Mesendoderm (in vitro differentiated cells): ENCODE results near the gene CITED1.

ENCODE experiments used
- DNase-seq: peaks from one replicate; pipeline ENCODE4 v3.0.0; 2013
- H2AK5ac ChIP-seq: 2 replicates; pipeline ENCODE4 v1.6.1; 2013; ENCODE audit warnings: low read length, inconsistent platforms
- H2BK120ac ChIP-seq: 2 replicates; pipeline ENCODE4 v1.6.1; 2013; ENCODE audit warnings: low read depth, mild to moderate bottlenecking, low read length, moderate library complexity, mixed read lengths
- H2BK15ac ChIP-seq: replicated peaks from 2 replicates; pipeline ENCODE4 v1.6.1; 2013; ENCODE audit warnings: low read depth, mild to moderate bottlenecking, moderate library complexity
- H2BK5ac ChIP-seq: 2 replicates; pipeline ENCODE4 v1.6.1; 2013; ENCODE audit warnings: low read length, inconsistent platforms
- H3K18ac ChIP-seq: 2 replicates; pipeline ENCODE4 v1.6.1; 2013; ENCODE audit warnings: mild to moderate bottlenecking, low read length, mixed read lengths
- H3K23ac ChIP-seq: one replicate; pipeline ENCODE4 v1.6.1; 2013; ENCODE audit warnings: low read length
- H3K27ac ChIP-seq: 2 replicates; pipeline ENCODE4 v1.5.1; 2013; ENCODE audit warnings: low read depth, mild to moderate bottlenecking, inconsistent platforms, low read length, moderate library complexity
- H3K27me3 ChIP-seq: 2 replicates; pipeline ENCODE4 v1.6.1; 2013; ENCODE audit warnings: low read length, control low read depth, mild to moderate bottlenecking, inconsistent platforms; ENCODE audit not compliant: insufficient read depth, poor library complexity
- H3K36me3 ChIP-seq: 2 replicates; pipeline ENCODE4 v1.6.1; 2013; ENCODE audit warnings: low read length, inconsistent platforms; ENCODE audit not compliant: control insufficient read depth, insufficient read depth
- H3K4ac ChIP-seq: one replicate; pipeline ENCODE4 v1.6.1; 2013; ENCODE audit warnings: low read depth, mild to moderate bottlenecking, low read length, moderate library complexity
- H3K4me1 ChIP-seq: 2 replicates; pipeline ENCODE4 v1.6.1; 2013; ENCODE audit warnings: low read depth, low read length, inconsistent platforms; ENCODE audit not compliant: control insufficient read depth
- H3K4me2 ChIP-seq: 2 replicates; pipeline ENCODE4 v1.6.1; 2013; ENCODE audit warnings: low read length
- H3K4me3 ChIP-seq: 2 replicates; pipeline ENCODE4 v1.5.1; 2013; ENCODE audit warnings: mild to moderate bottlenecking, low read length
- H3K56ac ChIP-seq: one replicate; pipeline ENCODE4 v1.6.1; 2013; ENCODE audit warnings: low read length
- H3K79me1 ChIP-seq: 2 replicates; pipeline ENCODE4 v1.6.1; 2013; ENCODE audit warnings: low read length, inconsistent platforms
- H3K79me2 ChIP-seq: 2 replicates; pipeline ENCODE4 v1.6.1; 2013; ENCODE audit warnings: mild to moderate bottlenecking, low read length; ENCODE audit not compliant: control insufficient read depth, insufficient read depth
- H3K9ac ChIP-seq: 2 replicates; pipeline ENCODE4 v1.6.1; 2013; ENCODE audit warnings: low read length, inconsistent platforms
- H4K5ac ChIP-seq: one replicate; pipeline ENCODE4 v1.6.1; 2013; ENCODE audit warnings: low read length
- H4K8ac ChIP-seq: one replicate; pipeline ENCODE4 v1.6.1; 2013; ENCODE audit warnings: low read depth, mild to moderate bottlenecking, control low read depth, low read length, moderate library complexity
- WGBS: extraction: QIAGEN DNeasy Blood & Tissue Kit; methylation state at CpG from one replicate; pipeline ENCODE4 v1.1.7; 2013; ENCODE audit warnings: low lambda C conversion rate, missing lambda C conversion rate; ENCODE audit not compliant: insufficient coverage; ENCODE audit errors: extremely low coverage; 5-methylcytosine and 5-hydroxymethylcytosine counted together

The CITED1 gene

DNA sequence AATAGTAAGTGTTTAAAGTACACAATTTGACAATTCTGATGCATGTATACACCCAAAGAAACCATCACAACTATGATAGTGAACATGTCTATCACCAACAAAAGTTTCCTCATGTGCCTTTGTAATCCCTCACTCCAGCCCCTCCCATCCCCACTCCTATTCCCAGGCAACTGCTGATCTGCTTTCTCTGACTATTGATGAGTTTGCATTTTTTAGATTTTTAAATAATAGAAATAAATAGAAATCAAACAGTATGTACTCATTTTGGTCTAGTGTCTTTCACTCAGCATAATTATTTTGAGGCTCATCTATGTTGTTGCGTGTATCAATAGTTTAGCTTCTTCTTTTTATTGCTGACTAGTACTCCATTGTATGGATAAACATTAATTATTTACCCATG, 23.4 kb downstream of the CITED1 start:
- Histone ChIP-seq H3K23ac (no peak overlapping the region), H4K5ac (no peak overlapping the region), H3K4ac (no peak overlapping the region), H4K8ac (no peak overlapping the region), H3K27me3 (no peaks in the 10 kb centered on the region), H2BK5ac (no peak overlapping the region), H3K4me3 (no peak overlapping the region), H3K56ac (no peak overlapping the region), H3K18ac (no peak overlapping the region), H3K4me1 (no peaks in the 10 kb centered on the region), H3K27ac (no peak overlapping the region), H3K79me1 (no peaks in the 10 kb centered on the region), H3K79me2 (no peaks in the 10 kb centered on the region), H2AK5ac (no peak overlapping the region), H3K4me2 (no peak overlapping the region), H3K36me3 (no peaks in the 10 kb centered on the region), H3K9ac (no peak overlapping the region), H2BK15ac (no peak overlapping the region), H2BK120ac (no peak overlapping the region)
- no peak for DNase-seq
- no CpG with 5 or more reads among the region's 1 CpG for WGBS

DNA sequence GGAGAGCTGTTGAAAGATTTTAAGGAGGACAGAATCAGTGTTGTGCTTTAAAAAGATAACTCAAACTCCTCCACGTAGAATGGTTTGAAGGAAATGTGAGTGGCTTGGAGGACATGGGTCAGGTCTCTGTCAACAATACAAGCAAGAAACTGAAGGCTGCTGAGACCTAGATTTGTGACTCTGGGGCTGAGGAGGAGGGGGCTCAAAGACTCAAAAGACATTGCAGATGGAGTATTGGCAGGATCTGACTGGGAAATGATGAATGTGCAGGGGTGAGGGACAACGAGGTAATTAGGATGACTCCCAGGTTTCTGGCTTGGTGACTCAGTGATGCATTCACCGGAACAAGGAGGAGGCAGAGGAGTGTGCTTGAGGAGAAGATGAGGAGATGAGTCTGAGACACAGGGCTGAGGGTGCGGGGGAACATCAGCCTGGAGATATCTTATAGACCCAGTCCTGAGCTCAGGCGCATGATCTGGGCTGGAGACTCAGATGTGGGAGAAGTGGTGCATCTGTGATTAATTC, 25.3 kb downstream of the CITED1 start:
- no peak overlapping the region for H3K56ac ChIP-seq
- H3K23ac ChIP-seq: no peak overlapping the region
- DNase-seq: no peak
- H3K4me3 ChIP-seq: no peak overlapping the region
- no peak overlapping the region for H3K4ac ChIP-seq
- H3K18ac ChIP-seq: no peak overlapping the region
- H2AK5ac ChIP-seq: no peak overlapping the region
- H3K9ac ChIP-seq: no peak overlapping the region
- H3K27me3 ChIP-seq: no peaks in the 10 kb centered on the region
- no CpG with 5 or more reads among the region's 5 CpGs for WGBS
- no peak overlapping the region for H4K5ac ChIP-seq
- no peaks in the 10 kb centered on the region for H3K4me1 ChIP-seq
- no peak overlapping the region for H4K8ac ChIP-seq
- no peak overlapping the region for H2BK120ac ChIP-seq
- no peak overlapping the region for H2BK5ac ChIP-seq
- no peak overlapping the region for H3K4me2 ChIP-seq
- no peaks in the 10 kb centered on the region for H3K79me1 ChIP-seq
- H3K79me2 ChIP-seq: peaks cover 16% of the 10 kb centered on the region
- H3K27ac ChIP-seq: no peak overlapping the region
- no peaks in the 10 kb centered on the region for H3K36me3 ChIP-seq
- no peak overlapping the region for H2BK15ac ChIP-seq

DNA sequence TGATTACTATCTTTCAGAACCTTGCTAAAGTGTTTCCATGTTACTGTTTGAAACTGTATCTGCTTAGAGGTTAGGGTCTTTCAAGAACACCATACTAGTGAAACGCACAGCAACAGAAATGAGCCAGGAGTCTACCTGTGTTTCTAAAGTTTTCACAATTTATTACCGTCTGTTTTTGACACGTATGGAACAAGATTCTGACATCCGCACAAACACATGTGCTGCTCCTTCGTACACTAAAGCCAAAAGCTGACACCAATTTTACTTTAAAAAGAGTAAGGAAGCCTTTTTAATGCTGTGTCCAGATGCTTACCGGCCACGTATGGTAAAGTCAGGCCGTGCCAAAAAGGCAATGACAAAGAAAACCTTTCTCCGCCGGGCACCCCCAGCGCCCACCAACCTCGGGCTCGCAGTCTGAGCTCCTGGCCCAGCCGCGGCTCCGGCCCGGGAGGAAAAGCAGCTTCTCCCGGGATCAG, 29.2 kb downstream of the CITED1 start:
- Histone ChIP-seq H3K79me2 (peaks cover 25% of the 10 kb centered on the region), H3K4me2 (peak overlapping the region; percentile 27), H3K27me3 (no peaks in the 10 kb centered on the region), H3K9ac (peak overlapping the region; percentile 91), H3K27ac (peak overlapping the region; percentile 55), H3K36me3 (peaks cover 10% of the 10 kb centered on the region), H3K79me1 (no peaks in the 10 kb centered on the region), H4K8ac (no peak overlapping the region), H3K4me1 (no peaks in the 10 kb centered on the region), H3K4ac (peak overlapping the region; percentile 18), H3K56ac (peak overlapping the region; percentile 89), H4K5ac (no peak overlapping the region), H2AK5ac (no peak overlapping the region), H3K23ac (no peak overlapping the region), H2BK5ac (no peak overlapping the region), H2BK15ac (no peak overlapping the region), H3K4me3 (peak overlapping the region; percentile 85), H2BK120ac (no peak overlapping the region), H3K18ac (peak overlapping the region; percentile 20)
- no CpG with 5 or more reads among the region's 18 CpGs for WGBS
- no peak for DNase-seq

DNA sequence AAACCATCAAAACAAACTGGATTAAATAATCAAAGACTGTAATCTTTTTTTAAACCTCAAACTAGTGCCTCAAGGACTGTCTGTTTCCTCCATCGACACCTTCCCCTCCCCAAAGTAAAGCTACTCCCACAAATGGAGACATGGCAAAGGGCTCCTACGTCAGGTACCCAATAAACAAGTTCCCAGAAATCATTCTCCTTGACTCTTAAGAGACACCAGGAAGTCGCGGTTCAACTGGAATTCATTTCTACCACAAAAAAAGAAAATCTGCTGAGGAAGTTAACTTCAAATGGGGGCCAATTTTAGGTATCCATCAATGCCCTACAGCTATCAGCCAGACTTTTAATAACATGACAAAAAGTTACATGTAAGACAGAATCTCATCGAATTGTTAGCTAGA, 31.2 kb downstream of the CITED1 start:
- Histone ChIP-seq H3K27ac (no peak overlapping the region), H2AK5ac (no peak overlapping the region), H2BK120ac (no peak overlapping the region), H3K23ac (no peak overlapping the region), H3K79me2 (peaks cover 25% of the 10 kb centered on the region), H4K5ac (no peak overlapping the region), H2BK5ac (no peak overlapping the region), H3K56ac (no peak overlapping the region), H3K9ac (peak overlapping the region; percentile 91), H3K79me1 (no peaks in the 10 kb centered on the region), H3K27me3 (no peaks in the 10 kb centered on the region), H3K4me3 (no peak overlapping the region), H4K8ac (no peak overlapping the region), H2BK15ac (no peak overlapping the region), H3K4me2 (peak overlapping the region; percentile 44), H3K4me1 (no peaks in the 10 kb centered on the region), H3K18ac (no peak overlapping the region), H3K4ac (no peak overlapping the region), H3K36me3 (peaks cover 12% of the 10 kb centered on the region)
- no peak for DNase-seq
- WGBS: no CpG with 5 or more reads among the region's 5 CpGs

DNA sequence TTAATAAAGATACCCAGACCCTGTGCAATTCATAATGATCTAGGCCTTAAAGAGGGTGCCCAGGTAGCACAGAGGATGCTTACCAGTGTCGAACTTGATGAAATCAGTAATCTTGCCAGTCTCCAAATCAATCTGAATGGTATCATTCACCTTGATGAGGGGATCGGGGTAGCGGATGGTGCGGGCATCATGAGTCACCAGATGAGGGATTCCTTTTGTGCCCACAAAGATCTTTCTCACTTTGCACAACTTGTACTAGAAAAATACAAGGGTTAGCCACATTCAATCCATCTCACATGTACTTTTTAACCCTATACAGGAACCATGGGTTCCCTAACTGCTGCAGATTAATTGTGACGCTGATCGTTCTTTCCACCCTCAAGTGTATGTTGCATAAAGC, 32.0 kb downstream of the CITED1 start:
- no peak overlapping the region for H2BK120ac ChIP-seq
- no peak overlapping the region for H3K18ac ChIP-seq
- no peaks in the 10 kb centered on the region for H3K4me1 ChIP-seq
- no peak overlapping the region for H3K23ac ChIP-seq
- no peak overlapping the region for H4K5ac ChIP-seq
- H3K4ac ChIP-seq: no peak overlapping the region
- H3K36me3 ChIP-seq: peaks cover 12% of the 10 kb centered on the region
- H2AK5ac ChIP-seq: no peak overlapping the region
- no peak overlapping the region for H2BK5ac ChIP-seq
- no peak overlapping the region for H3K56ac ChIP-seq
- no peak overlapping the region for H3K4me2 ChIP-seq
- no peak for DNase-seq
- H3K27me3 ChIP-seq: no peaks in the 10 kb centered on the region
- no peaks in the 10 kb centered on the region for H3K79me1 ChIP-seq
- no peak overlapping the region for H3K4me3 ChIP-seq
- H3K9ac ChIP-seq: peak overlapping the region; percentile 40
- H3K79me2 ChIP-seq: peaks cover 25% of the 10 kb centered on the region
- no peak overlapping the region for H3K27ac ChIP-seq
- H4K8ac ChIP-seq: no peak overlapping the region
- no CpG with 5 or more reads among the region's 6 CpGs for WGBS
- H2BK15ac ChIP-seq: no peak overlapping the region

DNA sequence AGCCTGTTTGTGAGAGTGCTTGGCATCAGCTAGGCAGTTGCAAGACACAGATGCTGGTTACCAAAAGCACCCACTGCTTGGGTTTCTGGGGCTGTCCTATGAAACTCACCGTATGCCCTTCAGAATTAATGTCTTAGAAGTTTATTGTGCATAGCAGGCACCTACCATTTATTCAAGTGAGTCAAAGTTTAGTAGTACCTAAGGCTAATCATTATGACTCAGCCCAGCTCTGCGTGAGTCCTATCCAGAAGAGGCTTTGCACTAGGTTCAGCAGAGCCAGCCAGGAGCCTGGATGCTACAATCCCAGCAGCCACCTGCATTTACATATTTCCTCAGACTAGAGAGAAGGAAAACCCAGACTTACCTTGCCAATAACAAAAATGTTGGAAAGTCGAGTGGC, 32.8 kb downstream of the CITED1 start:
- no peak overlapping the region for H2AK5ac ChIP-seq
- H3K36me3 ChIP-seq: peaks cover 12% of the 10 kb centered on the region
- no peak overlapping the region for H2BK15ac ChIP-seq
- no peak overlapping the region for H3K4me2 ChIP-seq
- no peak overlapping the region for H3K23ac ChIP-seq
- DNase-seq: no peak
- H3K4me1 ChIP-seq: no peaks in the 10 kb centered on the region
- H3K4ac ChIP-seq: no peak overlapping the region
- no peak overlapping the region for H4K5ac ChIP-seq
- H3K9ac ChIP-seq: no peak overlapping the region
- H2BK5ac ChIP-seq: no peak overlapping the region
- H3K27me3 ChIP-seq: no peaks in the 10 kb centered on the region
- H2BK120ac ChIP-seq: no peak overlapping the region
- H3K79me2 ChIP-seq: peaks cover 25% of the 10 kb centered on the region
- H3K4me3 ChIP-seq: no peak overlapping the region
- no peak overlapping the region for H3K56ac ChIP-seq
- no peak overlapping the region for H3K18ac ChIP-seq
- no peak overlapping the region for H3K27ac ChIP-seq
- WGBS: no CpG with 5 or more reads among the region's 3 CpGs
- H3K79me1 ChIP-seq: no peaks in the 10 kb centered on the region
- H4K8ac ChIP-seq: no peak overlapping the region
